GF-D8 (cell line): Measurements from ENCODE around the gene METTL8.
"Not testable (repeated sequence)": the region's sequence is repeated elsewhere in the genome, so short reads cannot be mapped to it uniquely, and the experiment has no call there.

Experiments used
- DNase-seq: peaks from one replicate; lab custom pipeline; 2025; lab: John Stamatoyannopoulos, UW

Gene METTL8

GRCh38 chr2:171401947-171402346, 31.8 kb downstream of the METTL8 start:
- no peak for DNase-seq

GRCh38 chr2:171400395-171400794, 33.4 kb downstream of the METTL8 start:
- no peak for DNase-seq

GRCh38 chr2:171399292-171399691, 34.5 kb downstream of the METTL8 start:
- no peak for DNase-seq

- DNase-seq = peak; percentile 84
Observed at GRCh38 chr2:171394164-171394740, 39.5 kb downstream of the METTL8 start.

- DNase-seq = no peak
Observed at GRCh38 chr2:171393487-171393886, 40.3 kb downstream of the METTL8 start.

GRCh38 chr2:171391532-171391931, 42.3 kb downstream of the METTL8 start:
- DNase-seq = no peak

- no peak for DNase-seq
Observed at GRCh38 chr2:171390941-171391516, 42.8 kb downstream of the METTL8 start.

- no peak for DNase-seq
Observed at GRCh38 chr2:171389780-171390179, 44.0 kb downstream of the METTL8 start.

GRCh38 chr2:171389325-171389724, 44.5 kb downstream of the METTL8 start:
- no peak for DNase-seq

GRCh38 chr2:171387052-171387451, 46.7 kb downstream of the METTL8 start:
- no peak for DNase-seq

GRCh38 chr2:171386627-171387026, 47.2 kb downstream of the METTL8 start:
- no peak for DNase-seq

- DNase-seq = no peak
Observed at GRCh38 chr2:171383134-171383533, 50.7 kb downstream of the METTL8 start.

- not testable (repeated sequence) for DNase-seq
Observed at GRCh38 chr2:171382175-171382574, 51.6 kb downstream of the METTL8 start.

- DNase-seq = not testable (repeated sequence)
Observed at GRCh38 chr2:171377852-171378251, 55.9 kb downstream of the METTL8 start.

GRCh38 chr2:171367692-171368091, 66.1 kb downstream of the METTL8 start:
- DNase-seq = no peak

- DNase-seq = no peak
Observed at GRCh38 chr2:171365778-171366177, 68.0 kb downstream of the METTL8 start.

- DNase-seq = no peak
Observed at GRCh38 chr2:171365232-171365631, 68.6 kb downstream of the METTL8 start.

- no peak for DNase-seq
Observed at GRCh38 chr2:171362396-171362795, 71.4 kb downstream of the METTL8 start.

- no peak for DNase-seq
Observed at GRCh38 chr2:171360905-171361304, 72.9 kb downstream of the METTL8 start.

GRCh38 chr2:171353746-171354145, 80.0 kb downstream of the METTL8 start:
- not testable (repeated sequence) for DNase-seq

GRCh38 chr2:171348056-171348455, 85.7 kb downstream of the METTL8 start:
- no peak for DNase-seq

- DNase-seq = peak; percentile 43
Observed at GRCh38 chr2:171347591-171348032, 86.2 kb downstream of the METTL8 start.

- no peak for DNase-seq
Observed at GRCh38 chr2:171346723-171347557, 86.8 kb downstream of the METTL8 start.
